Measurements from ENCODE around the gene XPO6.

XPO6 gene

DNA sequence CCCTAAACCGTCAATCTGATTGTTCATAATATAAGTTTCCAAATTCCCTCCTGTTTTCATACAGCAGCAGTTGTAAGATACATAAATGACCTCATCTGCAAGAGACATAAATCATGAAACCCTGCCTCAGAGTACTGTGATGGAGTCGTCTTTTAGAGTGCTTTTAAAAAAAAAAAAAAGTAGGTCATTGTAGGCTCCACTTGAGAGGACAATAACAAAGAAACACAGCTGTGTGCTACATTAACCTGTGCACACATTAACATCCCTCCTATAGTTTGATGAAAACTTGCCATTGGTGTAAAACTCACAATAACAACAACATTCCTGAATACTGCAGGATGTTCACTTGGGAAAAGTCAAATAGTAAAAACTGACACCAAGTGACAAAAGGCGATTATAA lies 56.5 kb downstream of the XPO6 start (continued):
- TF ChIP-seq, protein P1, sequence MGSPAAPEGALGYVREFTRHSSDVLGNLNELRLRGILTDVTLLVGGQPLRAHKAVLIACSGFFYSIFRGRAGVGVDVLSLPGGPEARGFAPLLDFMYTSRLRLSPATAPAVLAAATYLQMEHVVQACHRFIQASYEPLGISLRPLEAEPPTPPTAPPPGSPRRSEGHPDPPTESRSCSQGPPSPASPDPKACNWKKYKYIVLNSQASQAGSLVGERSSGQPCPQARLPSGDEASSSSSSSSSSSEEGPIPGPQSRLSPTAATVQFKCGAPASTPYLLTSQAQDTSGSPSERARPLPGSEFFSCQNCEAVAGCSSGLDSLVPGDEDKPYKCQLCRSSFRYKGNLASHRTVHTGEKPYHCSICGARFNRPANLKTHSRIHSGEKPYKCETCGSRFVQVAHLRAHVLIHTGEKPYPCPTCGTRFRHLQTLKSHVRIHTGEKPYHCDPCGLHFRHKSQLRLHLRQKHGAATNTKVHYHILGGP (tag by site-specific recombination; IDR thresholded peaks at IDR 0.05) = no peak

DNA sequence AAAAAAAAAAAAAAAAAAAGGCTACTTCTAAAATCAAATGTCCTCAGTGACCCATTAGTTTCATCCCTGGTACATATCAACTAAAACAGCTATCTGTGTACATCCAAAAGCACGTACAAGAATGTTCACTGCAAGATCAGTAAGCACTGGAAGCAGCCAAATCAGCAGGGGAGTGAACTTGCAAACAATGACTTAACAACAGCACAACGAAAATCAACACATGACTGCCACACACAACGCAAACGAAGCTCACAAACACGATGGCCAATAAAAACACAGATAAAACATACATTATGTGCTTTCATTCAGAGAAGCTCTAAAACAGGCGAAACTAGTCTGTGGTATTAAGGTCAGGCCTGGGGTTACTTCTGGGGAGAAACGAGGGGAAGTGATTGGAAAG lies 60.6 kb downstream of the XPO6 start:
- ChIA-PET POLR2A (no interaction called here), CTCF (interaction anchor here (0.9 to 1.1 kb wide), 2 partner anchors 59 to 531 kb away, joined by 3 to 5 read pairs; no protein-coding TSS in a partner anchor)
- H3K4me3 ChIP-seq (ENCODE audit: low read depth, low read length) = no peak overlapping the region
- peaks cover 6% of the 10 kb centered on the region; the same call in 1 of the 2 replicates for H3K4me1 ChIP-seq (ENCODE audit: control insufficient read depth, insufficient read depth, low read length)
- no peak for TF ChIP-seq ZNF391 (tag by site-specific recombination; IDR thresholded peaks at IDR 0.05; ENCODE audit: borderline replicate concordance, low read depth)
- TF ChIP-seq, protein P2, sequence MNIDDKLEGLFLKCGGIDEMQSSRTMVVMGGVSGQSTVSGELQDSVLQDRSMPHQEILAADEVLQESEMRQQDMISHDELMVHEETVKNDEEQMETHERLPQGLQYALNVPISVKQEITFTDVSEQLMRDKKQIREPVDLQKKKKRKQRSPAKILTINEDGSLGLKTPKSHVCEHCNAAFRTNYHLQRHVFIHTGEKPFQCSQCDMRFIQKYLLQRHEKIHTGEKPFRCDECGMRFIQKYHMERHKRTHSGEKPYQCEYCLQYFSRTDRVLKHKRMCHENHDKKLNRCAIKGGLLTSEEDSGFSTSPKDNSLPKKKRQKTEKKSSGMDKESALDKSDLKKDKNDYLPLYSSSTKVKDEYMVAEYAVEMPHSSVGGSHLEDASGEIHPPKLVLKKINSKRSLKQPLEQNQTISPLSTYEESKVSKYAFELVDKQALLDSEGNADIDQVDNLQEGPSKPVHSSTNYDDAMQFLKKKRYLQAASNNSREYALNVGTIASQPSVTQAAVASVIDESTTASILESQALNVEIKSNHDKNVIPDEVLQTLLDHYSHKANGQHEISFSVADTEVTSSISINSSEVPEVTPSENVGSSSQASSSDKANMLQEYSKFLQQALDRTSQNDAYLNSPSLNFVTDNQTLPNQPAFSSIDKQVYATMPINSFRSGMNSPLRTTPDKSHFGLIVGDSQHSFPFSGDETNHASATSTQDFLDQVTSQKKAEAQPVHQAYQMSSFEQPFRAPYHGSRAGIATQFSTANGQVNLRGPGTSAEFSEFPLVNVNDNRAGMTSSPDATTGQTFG (tag by site-specific recombination; IDR thresholded peaks at IDR 0.05; ENCODE audit: borderline replicate concordance) = no peak
- no peak for TF ChIP-seq ZFP41 (tag by site-specific recombination; IDR thresholded peaks at IDR 0.05; ENCODE audit: borderline replicate concordance)
- TF ChIP-seq, protein P3, sequence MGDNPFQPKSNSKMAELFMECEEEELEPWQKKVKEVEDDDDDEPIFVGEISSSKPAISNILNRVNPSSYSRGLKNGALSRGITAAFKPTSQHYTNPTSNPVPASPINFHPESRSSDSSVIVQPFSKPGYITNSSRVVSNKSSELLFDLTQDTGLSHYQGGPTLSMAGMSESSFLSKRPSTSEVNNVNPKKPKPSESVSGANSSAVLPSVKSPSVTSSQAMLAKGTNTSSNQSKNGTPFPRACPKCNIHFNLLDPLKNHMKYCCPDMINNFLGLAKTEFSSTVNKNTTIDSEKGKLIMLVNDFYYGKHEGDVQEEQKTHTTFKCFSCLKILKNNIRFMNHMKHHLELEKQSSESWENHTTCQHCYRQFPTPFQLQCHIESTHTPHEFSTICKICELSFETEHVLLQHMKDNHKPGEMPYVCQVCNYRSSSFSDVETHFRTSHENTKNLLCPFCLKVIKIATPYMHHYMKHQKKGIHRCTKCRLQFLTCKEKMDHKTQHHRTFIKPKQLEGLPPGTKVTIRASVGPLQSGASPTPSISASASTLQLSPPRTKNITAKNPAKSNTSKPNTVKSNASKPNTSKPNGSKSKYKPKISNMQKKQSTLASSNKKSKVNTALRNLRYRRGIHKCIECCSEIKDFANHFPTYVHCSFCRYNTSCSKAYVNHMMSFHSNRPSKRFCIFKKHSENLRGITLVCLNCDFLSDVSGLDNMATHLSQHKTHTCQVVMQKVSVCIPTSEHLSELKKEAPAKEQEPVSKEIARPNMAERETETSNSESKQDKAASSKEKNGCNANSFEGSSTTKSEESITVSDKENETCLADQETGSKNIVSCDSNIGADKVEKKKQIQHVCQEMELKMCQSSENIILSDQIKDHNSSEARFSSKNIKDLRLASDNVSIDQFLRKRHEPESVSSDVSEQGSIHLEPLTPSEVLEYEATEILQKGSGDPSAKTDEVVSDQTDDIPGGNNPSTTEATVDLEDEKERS (tag by site-specific recombination; IDR thresholded peaks at IDR 0.05) = no peak
- TF ChIP-seq SCRT1 (tag by site-specific recombination; IDR thresholded peaks at IDR 0.05; ENCODE audit: borderline replicate concordance) = no peak
- TF ChIP-seq ZNF544 (tag by site-specific recombination; IDR thresholded peaks at IDR 0.05) = no peak
- no peak for TF ChIP-seq KLF1 (tag by site-specific recombination; IDR thresholded peaks at IDR 0.05)
- TF ChIP-seq HOXA7 (CRISPR knock-in tag; IDR thresholded peaks at IDR 0.05; ENCODE audit: borderline replicate concordance) = no peak
- no peak for TF ChIP-seq ZFP37 (tag by site-specific recombination; IDR thresholded peaks at IDR 0.05)
- TF ChIP-seq ZNF558 (tag by site-specific recombination; IDR thresholded peaks at IDR 0.05) = no peak
- TF ChIP-seq ZIC2 (tag by site-specific recombination; IDR thresholded peaks at IDR 0.05) = no peak
- TF ChIP-seq ZNF175 (tag by site-specific recombination; IDR thresholded peaks at IDR 0.05) = no peak
- TF ChIP-seq, protein P4, sequence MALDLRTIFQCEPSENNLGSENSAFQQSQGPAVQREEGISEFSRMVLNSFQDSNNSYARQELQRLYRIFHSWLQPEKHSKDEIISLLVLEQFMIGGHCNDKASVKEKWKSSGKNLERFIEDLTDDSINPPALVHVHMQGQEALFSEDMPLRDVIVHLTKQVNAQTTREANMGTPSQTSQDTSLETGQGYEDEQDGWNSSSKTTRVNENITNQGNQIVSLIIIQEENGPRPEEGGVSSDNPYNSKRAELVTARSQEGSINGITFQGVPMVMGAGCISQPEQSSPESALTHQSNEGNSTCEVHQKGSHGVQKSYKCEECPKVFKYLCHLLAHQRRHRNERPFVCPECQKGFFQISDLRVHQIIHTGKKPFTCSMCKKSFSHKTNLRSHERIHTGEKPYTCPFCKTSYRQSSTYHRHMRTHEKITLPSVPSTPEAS (tag by site-specific recombination; IDR thresholded peaks at IDR 0.05) = no peak
- TF ChIP-seq, protein P5, sequence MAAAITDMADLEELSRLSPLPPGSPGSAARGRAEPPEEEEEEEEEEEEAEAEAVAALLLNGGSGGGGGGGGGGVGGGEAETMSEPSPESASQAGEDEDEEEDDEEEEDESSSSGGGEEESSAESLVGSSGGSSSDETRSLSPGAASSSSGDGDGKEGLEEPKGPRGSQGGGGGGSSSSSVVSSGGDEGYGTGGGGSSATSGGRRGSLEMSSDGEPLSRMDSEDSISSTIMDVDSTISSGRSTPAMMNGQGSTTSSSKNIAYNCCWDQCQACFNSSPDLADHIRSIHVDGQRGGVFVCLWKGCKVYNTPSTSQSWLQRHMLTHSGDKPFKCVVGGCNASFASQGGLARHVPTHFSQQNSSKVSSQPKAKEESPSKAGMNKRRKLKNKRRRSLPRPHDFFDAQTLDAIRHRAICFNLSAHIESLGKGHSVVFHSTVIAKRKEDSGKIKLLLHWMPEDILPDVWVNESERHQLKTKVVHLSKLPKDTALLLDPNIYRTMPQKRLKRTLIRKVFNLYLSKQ (tag by site-specific recombination; IDR thresholded peaks at IDR 0.05; ENCODE audit: borderline replicate concordance) = no peak
- TF ChIP-seq, protein P6, sequence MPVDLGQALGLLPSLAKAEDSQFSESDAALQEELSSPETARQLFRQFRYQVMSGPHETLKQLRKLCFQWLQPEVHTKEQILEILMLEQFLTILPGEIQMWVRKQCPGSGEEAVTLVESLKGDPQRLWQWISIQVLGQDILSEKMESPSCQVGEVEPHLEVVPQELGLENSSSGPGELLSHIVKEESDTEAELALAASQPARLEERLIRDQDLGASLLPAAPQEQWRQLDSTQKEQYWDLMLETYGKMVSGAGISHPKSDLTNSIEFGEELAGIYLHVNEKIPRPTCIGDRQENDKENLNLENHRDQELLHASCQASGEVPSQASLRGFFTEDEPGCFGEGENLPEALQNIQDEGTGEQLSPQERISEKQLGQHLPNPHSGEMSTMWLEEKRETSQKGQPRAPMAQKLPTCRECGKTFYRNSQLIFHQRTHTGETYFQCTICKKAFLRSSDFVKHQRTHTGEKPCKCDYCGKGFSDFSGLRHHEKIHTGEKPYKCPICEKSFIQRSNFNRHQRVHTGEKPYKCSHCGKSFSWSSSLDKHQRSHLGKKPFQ (tag by site-specific recombination; IDR thresholded peaks at IDR 0.05) = no peak
- no peak overlapping the region for H3K27ac ChIP-seq (ENCODE audit: extremely low read depth, low read depth, low read length)
- peaks cover 25 to 94% of the 10 kb centered on the region in 2 experiments for H3K36me3 ChIP-seq (ENCODE audit: control insufficient read depth in 2 of 2, insufficient read depth in 1 of 2, low read length in 2 of 2)
- H3K9me3 ChIP-seq (ENCODE audit: control insufficient read depth, insufficient read depth, low read depth, low read length) = no peaks in the 10 kb centered on the region

All from HEK293 (cell line).